NT2/D1 (cell line): Measurements from ENCODE around the gene KIAA0319L.

Source experiments
- SUZ12 ChIP-seq: IDR thresholded peaks from 2 replicates; pipeline ENCODE4 v1.6.1; 2011; ENCODE audit not compliant: insufficient read length, insufficient read depth; ENCODE audit errors: extremely low read depth
- YY1 ChIP-seq: IDR thresholded peaks from 2 replicates; pipeline ENCODE4 v1.6.1; 2011; ENCODE audit not compliant: insufficient read length, insufficient read depth
- ZNF274 ChIP-seq: IDR thresholded peaks from 2 replicates; pipeline ENCODE4 v1.6.1; 2011; ENCODE audit warnings: mild to moderate bottlenecking, low read depth, low read length

DNA sequence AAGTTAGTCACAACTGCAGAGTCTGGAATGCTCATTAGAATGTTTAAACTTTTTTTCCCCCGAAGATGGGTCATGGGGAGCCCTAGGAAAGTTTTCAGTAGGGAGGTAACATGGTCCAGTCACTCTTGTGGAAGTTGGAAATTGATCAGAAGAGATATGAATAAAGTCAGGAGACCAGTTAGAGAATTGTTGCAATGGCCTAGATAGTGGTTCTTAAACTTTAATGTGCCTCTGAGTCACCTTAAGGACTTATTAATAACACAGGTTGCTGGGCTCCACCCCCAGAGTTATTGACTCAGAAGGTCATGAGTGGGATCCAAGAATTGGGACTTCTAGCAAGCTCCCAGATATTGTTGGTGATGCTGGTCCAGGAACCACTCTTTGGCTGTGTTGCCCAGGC, 12.7 kb upstream of the KIAA0319L start:
- no peak for TF ChIP-seq ZNF274
- no peak for TF ChIP-seq SUZ12
- no peak for TF ChIP-seq YY1
